Activated CD4-positive, alpha-beta memory T cell treated with anti-CD3 and anti-CD28 coated beads, Interleukin-2, amount 10 ng/mL, durations not matched to agents 7 days and 5 days (primary cell): ENCODE measurements around the gene BRMS1. TPM values are rescaled to one million over a fixed set of nuclear protein-coding genes. Genes with fewer than 3 reads are reported as not detected.
A peak's percentile ranks its signal among the peaks of the same experiment; 100 is the strongest.

ENCODE experiments used
- CTCF ChIA-PET: fragments of 350-600 bp; sonication (Branson Sonifier 250); formaldehyde crosslinking; loops from one replicate; lab custom pipeline; 2021; ENCODE audit warnings: antibody characterized with exemption, inconsistent platforms; lab: Charles Lee
- POLR2A ChIA-PET: fragments of 350-600 bp; sonication (Branson Sonifier 250); formaldehyde crosslinking; loops from one replicate; lab custom pipeline; 2021; ENCODE audit warnings: antibody characterized with exemption; lab: Charles Lee
- DNase-seq: peaks from one replicate; pipeline ENCODE4 v3.0.0-alpha.2; 2020
- H3K27ac Mint-ChIP-seq: one replicate; pipeline ENCODE4 v1.8.0; 2021; ENCODE audit warnings: mild to moderate bottlenecking, mixed read lengths
- H3K27me3 Mint-ChIP-seq: one replicate; pipeline ENCODE4 v1.8.0; 2021; ENCODE audit warnings: mixed read lengths
- H3K36me3 Mint-ChIP-seq: one replicate; pipeline ENCODE4 v1.8.0; 2021; ENCODE audit warnings: low read depth, mixed read lengths
- H3K4me1 Mint-ChIP-seq: one replicate; pipeline ENCODE4 v1.8.0; 2021; ENCODE audit warnings: mixed read lengths
- H3K4me3 Mint-ChIP-seq: one replicate; pipeline ENCODE4 v1.8.0; 2021; ENCODE audit warnings: mild to moderate bottlenecking, mixed read lengths
- H3K9me3 Mint-ChIP-seq: one replicate; pipeline ENCODE4 v1.8.0; 2021; ENCODE audit warnings: mixed read lengths
- total RNA-seq, 2 experiments: library from RNA; stranded (reverse); gene quantifications; one replicate each; pipeline ENCODE4 v1.2.3, GENCODE V29; 2021

Gene BRMS1
- total RNA-seq, 2 experiments from 2014 or later = 39.7 to 40.4 TPM

DNA sequence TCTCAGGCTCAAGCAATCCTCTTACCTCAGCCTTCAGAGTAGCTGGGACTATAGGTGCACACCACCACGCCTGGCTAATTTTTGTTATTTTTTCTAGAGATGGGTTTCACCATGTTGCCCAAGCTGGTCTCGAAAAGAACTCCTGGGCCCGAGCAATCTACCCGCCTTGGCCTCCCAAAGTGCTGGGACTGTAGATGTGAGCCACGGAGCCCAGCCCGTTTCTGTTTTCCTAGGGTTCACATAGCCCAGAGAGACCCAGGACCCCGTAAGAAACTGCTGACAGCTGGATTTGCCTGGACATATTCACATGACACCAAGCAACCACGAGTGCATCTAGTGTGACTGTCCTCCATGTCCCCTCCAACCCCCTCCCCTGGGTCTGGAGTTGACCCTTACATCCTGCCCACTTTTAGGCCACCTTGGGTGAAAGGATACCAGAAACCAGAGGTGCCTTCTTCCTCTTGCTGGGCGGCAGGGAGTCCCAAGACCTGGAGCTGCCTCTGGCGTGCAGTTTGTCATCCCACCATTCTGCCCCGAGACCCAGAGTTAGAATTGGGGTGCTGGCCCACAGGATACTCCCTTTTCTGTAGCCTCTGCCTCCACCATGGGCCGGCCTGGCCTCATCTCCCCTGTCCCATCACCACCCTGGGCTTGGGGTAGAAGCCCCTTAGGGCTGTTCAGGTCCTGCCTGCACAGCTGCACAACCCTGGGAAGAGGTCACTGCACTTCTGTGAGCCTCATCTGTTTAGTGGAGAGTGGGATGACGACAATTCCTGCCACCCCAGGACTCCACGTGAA is 5.0 kb downstream of the BRMS1 start:
- H3K27ac Mint-ChIP-seq = no peak overlapping the region
- peaks cover 4% of the 10 kb centered on the region for H3K27me3 Mint-ChIP-seq
- CTCF ChIA-PET = interaction anchor here (0.9 kb wide), 1 partner anchor 28 kb away, joined by 4 read pairs; no protein-coding TSS in a partner anchor
- DNase-seq = no peak
- H3K36me3 Mint-ChIP-seq = peaks cover 40% of the 10 kb centered on the region
- H3K4me1 Mint-ChIP-seq = peaks cover 49% of the 10 kb centered on the region
- no peaks in the 10 kb centered on the region for H3K9me3 Mint-ChIP-seq
- POLR2A ChIA-PET = interaction anchor here (1.7 kb wide), 1 partner anchor 27 kb away, joined by 4 read pairs; no protein-coding TSS in a partner anchor
- H3K4me3 Mint-ChIP-seq = no peak overlapping the region

DNA sequence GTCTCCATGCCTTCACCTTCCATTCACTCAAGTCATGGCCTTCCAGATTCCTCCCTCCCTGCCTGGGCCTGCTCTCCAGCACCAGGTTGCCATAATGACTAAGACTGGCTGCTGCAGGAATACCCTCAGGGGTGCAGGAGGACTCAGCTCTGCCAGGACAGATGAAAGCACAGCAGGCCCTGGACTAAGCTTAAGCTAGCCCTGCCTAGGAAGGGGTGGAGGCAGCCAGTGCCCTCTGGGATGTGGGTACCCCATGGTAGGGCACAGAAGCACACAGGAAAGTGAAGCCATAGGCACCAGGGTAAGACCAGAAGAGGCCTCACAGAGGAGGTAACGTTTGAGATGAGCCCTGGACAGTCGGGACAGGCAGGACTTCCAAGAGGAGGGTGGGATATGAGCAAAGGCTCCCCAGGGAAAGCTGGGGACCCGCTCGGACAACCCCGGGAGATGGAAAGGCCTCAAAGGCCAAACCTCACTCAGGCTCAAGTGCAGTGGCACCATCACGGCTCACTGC is 5.7 kb downstream of the BRMS1 start:
- Mint-ChIP-seq H3K9me3 (no peaks in the 10 kb centered on the region), H3K36me3 (peaks cover 40% of the 10 kb centered on the region), H3K27ac (no peak overlapping the region), H3K27me3 (peaks cover 4% of the 10 kb centered on the region), H3K4me3 (no peak overlapping the region), H3K4me1 (peaks cover 44% of the 10 kb centered on the region)
- CTCF ChIA-PET = interaction anchor here (0.9 kb wide), 1 partner anchor 27 kb away, joined by 4 read pairs; no protein-coding TSS in a partner anchor
- no peak for DNase-seq
- POLR2A ChIA-PET = no interaction called here

DNA sequence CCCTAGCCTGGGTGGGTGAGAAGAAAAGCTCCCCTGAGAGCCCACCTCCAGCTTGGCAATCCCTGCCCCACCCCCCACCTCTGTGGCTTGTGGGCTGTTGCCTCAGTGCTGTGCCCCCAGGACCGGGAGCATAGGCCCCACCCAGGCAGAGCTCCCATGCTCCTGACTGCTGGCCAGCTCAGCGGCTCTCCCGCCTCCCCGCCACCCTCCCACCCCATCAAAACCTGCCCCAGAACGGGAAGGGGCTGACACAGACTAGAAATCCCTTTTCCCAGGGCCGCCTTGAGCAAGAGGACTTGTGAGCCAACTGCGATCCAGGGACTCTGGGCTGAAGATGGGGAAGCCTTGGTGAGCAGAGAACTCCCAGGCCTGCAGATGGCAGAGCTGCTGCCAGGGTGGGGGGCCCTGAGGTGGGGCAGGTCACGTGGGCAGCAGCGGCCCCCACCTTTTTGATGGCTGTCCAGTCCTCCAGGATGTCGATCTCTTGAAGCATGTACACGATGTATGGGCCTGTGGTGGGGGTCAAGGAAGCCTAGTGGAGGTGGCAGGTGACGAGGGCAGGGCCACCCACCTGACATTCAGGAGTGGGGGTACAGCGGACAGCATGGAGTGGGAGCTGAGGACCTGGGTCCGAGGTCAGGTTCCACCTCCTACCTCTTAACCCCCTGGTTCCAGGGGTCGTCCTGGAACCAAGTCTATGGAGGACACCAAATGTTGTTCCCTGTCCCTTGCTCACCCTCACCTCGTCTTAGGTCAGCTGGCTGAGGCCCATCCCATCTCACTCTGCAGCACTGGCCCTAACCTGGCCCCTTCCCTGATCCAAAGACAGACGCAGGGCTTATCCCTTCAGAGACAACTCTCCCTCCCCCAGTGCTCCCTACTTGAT is 6.4 kb downstream of the BRMS1 start:
- Mint-ChIP-seq H3K4me3 (no peak overlapping the region), H3K27ac (no peak overlapping the region), H3K36me3 (peaks cover 40% of the 10 kb centered on the region), H3K4me1 (peaks cover 37% of the 10 kb centered on the region), H3K9me3 (no peaks in the 10 kb centered on the region), H3K27me3 (peaks cover 4% of the 10 kb centered on the region)
- ChIA-PET POLR2A (interaction anchor here (1.4 kb wide), 1 partner anchor 27 kb away, joined by 3 read pairs; no protein-coding TSS in a partner anchor), CTCF (interaction anchor here (0.5 to 1.2 kb wide), 2 partner anchors 13 to 27 kb away, joined by 3 to 5 read pairs; no protein-coding TSS in a partner anchor)
- no peak for DNase-seq

DNA sequence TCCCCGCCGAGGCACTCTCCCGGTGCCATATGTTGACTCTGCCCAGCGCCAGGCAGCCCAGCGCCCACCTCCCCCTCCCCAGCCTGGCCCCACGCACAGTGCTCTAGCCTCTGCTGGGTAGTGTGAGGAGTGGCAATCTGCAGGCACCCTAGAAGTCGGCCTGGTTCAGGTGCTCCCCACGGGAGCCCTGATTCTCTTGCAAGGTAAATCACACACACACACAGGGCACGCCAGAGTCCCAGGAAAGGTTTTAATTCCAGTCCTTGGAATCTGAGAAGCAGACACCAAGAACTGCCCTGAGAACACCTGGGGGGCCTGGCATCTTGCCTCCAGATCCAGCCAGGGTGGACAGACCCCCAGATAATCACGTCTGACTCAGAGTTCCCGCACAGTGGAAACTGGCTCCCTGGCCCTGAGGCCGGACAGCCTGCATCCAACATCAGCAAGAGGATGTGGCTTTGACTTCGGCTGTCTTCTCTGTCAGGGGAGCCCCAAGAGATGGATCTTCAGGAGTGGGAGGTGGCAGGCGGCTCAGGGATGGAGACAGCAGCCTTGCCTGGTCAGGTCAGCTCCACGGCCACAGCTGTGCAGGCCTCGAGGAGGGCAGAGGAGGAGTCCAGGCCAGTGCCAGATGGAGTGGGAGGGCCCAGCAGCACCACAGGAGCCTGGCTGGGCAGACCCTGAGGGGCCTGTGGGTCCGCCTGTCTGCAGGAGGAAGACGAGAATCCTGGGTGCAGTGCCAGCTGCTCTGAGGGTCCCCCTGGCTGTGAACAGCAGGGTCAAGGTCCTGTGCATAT is 7.6 kb downstream of the BRMS1 start:
- CTCF ChIA-PET = interaction anchor here (1.2 kb wide), 1 partner anchor 26 kb away, joined by 5 read pairs; no protein-coding TSS in a partner anchor
- Mint-ChIP-seq H3K27ac (no peak overlapping the region), H3K36me3 (peaks cover 32% of the 10 kb centered on the region), H3K4me1 (peaks cover 28% of the 10 kb centered on the region), H3K4me3 (no peak overlapping the region), H3K27me3 (peaks cover 4% of the 10 kb centered on the region), H3K9me3 (no peaks in the 10 kb centered on the region)
- DNase-seq = no peak
- POLR2A ChIA-PET = interaction anchor here (1.0 to 3.8 kb wide), 3 partner anchors 25 to 47 kb away, joined by 3 to 19 read pairs (median 3); no protein-coding TSS in a partner anchor

DNA sequence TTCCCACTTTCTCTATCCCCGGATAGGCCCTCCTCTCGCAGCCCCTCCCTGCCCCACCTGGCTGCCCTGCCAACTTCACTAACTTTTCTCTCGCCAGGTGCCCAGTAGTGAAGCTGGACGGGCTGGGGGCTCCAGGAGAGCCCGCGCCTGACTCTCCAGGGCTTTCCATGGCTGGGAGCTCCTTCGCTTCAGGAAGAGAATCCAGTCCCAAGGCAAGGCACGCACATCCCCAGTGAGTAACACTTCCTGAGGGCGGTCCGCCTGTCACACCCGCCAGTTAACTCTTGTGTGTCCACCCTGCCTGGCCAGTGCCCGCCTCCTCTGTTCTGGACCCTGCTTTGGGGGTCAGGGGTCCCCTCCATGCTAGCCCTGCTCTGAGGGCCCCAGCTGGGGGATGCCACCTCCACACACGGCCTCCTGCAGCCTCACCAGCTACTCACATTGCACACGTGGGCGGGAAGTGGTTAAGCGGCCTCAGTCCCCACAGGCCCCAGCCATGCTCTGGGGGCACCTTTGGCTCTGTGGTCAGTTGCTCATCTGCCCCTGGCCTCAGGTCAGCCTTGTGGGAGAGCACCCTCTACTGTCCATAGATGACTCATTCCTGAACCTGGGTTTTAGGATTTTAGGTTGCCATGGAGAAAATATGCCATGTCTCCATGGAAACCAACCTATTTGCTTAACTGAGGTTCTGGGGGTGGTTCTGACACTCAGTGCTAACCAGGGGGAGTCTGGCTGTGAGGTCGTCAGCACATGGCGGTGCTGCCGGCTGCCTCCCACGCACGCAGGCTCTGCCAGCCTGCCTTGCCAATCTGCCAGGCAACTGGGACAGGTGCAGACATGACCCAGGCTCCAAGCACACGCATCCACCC is 8.4 kb downstream of the BRMS1 start, which contains the start of gene RIN1:
TSS of gene RIN1 (minus strand) at position 201 of the 869 bp plus-strand sequence. CDS start at position 169, 32 bp downstream.
- peak within 1 kb of the TSS; percentile 21 for H3K27ac Mint-ChIP-seq
- DNase-seq = peak; percentile 70
- CTCF ChIA-PET = interaction anchor here (0.6 to 2.2 kb wide), 3 partner anchors 24 to 84 kb away, joined by 3 to 23 read pairs (median 4); no protein-coding TSS in a partner anchor
- H3K4me3 Mint-ChIP-seq = no peak within 1 kb of the TSS
- H3K4me1 Mint-ChIP-seq = peaks cover 25% of the 10 kb centered on the region
- peaks cover 4% of the 10 kb centered on the region for H3K27me3 Mint-ChIP-seq
- peaks cover 24% of the 10 kb centered on the region for H3K36me3 Mint-ChIP-seq
- POLR2A ChIA-PET = interaction anchor here (0.7 to 3.8 kb wide), 6 partner anchors 7 to 47 kb away, joined by 3 to 19 read pairs (median 4); partner anchors contain the start of genes BRMS1 and SLC29A2
- H3K9me3 Mint-ChIP-seq = no peaks in the 10 kb centered on the region

DNA sequence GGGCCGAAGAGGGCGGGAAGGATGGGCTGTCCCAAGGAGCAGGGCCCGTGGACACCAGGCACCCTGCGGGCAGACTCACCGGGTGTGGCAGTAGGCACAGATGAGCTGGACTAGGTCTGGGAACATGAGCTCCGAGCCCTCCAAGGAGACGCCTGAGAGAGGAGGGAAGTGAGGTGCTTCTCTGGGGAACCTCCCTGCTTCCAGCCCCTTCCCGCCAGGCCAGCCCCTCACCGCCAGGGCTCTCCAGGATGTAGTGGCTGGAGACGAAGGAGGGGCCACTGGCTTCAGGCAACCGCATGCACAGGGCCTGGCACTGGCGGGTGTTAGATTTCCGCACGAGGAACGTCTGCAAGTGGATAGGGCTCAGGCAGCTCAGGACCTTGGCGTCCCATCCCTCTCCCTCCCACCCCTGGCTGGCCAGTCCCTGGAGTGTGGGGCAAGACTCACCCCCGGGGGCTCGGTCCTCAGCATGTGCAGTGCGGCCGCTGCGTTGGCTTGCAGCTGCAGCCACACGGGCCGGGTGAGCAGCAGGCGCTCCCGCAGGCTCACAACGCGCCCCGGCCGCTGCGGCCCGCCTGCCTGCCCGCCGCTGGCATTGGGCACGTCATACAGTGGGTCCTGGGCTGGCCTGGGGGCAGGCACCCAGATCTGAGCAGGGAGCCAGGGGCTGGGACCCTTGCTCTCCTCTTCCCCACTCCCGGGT is 9.2 kb downstream of the BRMS1 start:
- Mint-ChIP-seq H3K27ac (no peak overlapping the region), H3K9me3 (no peaks in the 10 kb centered on the region), H3K27me3 (peaks cover 4% of the 10 kb centered on the region), H3K4me1 (peaks cover 25% of the 10 kb centered on the region), H3K4me3 (no peak overlapping the region), H3K36me3 (peaks cover 16% of the 10 kb centered on the region)
- ChIA-PET POLR2A (interaction anchor here (0.7 to 3.8 kb wide), 7 partner anchors 8 to 47 kb away, joined by 3 to 19 read pairs (median 4); partner anchors contain the start of genes B4GAT1, BRMS1, SLC29A2 and YIF1A), CTCF (interaction anchor here (0.6 to 2.2 kb wide), 6 partner anchors 10 to 313 kb away, joined by 3 to 23 read pairs (median 4); no protein-coding TSS in a partner anchor)
- DNase-seq = no peak

DNA sequence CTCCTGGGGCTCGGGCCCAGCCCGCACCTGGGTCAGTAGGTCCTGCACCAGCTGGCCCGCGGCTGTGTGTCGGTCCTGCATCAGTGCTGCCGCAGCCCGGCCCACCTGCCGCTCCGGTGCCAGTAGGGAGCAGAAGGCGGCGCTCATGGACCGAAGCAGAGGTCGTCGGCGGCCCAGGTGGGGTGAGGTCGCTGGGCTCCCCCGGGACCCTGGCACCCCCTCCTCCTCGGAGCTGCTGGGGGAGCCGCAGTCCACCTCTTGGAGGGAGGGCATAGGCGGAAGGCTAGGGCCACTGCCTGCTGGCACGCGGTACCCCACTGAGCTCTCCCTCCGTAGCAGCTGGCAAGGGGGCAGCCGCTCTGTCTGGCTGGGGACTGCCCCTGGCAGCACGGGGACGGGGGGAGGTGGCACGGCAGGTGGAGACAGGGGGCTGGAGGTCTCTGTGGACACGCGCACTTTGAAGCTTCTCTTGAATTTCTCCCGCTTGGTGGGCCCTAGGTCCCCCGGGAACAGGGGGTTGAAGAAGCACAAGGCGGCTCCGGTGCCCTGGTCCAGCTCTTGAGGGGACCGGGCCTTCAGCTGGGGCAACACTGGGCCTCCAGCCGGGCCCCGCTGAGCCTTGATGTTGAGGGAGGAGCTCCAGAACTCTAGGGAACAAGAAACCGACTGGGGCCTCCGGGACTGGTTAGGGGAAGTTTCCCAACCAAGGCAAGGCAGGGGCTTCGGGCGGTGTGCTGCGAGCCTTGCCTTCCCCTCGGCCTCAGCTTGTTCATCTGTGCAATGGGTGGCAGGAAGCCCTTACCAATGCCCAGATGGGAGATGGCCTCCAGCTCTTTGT is 10.1 kb downstream of the BRMS1 start:
- Mint-ChIP-seq H3K27me3 (peaks cover 4% of the 10 kb centered on the region), H3K36me3 (peaks cover 16% of the 10 kb centered on the region), H3K27ac (no peak overlapping the region), H3K4me1 (peaks cover 25% of the 10 kb centered on the region), H3K4me3 (no peak overlapping the region), H3K9me3 (no peaks in the 10 kb centered on the region)
- ChIA-PET CTCF (interaction anchor here (0.8 to 2.2 kb wide), 5 partner anchors 11 to 313 kb away, joined by 3 to 23 read pairs (median 4); partner anchors contain the start of gene SLC29A2), POLR2A (interaction anchor here (0.7 to 3.8 kb wide), 6 partner anchors 9 to 46 kb away, joined by 3 to 19 read pairs (median 4); partner anchors contain the start of genes B4GAT1, BRMS1, SLC29A2 and YIF1A)
- no peak for DNase-seq

DNA sequence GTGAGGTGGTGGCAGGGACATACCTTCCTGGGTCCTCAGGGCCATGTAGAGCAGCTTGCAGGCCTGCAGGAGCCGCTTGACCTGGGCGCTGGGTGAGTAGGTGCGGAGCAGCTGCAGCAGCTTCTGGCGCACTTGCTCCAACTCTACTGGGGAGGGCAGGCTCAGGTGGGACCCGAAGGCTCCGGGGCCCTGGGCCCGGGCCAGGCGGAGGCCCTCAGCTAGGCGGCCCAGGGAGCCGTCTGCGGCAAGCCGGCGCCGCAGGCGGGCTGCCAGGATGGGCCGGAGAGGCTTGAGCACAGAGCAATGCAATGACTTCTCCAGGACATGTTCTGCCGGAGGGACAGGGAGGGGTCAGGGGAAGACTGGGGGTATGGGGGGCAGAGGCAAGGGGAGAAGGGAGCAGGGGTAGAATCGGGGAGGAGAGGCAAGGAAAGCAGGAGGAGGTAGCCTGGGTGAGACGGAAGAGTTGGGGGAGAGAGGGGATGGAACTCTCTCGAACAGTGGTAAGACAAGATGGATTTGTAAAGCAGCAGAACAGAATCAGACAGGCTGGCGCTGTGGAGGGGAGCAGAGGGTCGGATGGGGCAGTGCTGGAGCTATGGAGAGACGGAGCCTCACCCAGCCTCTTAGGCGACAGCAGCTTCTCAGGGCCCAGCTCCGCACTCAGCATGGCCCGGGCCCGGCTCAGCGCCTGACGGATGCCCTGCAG is 10.9 kb downstream of the BRMS1 start:
- ChIA-PET POLR2A (interaction anchor here (0.8 to 3.8 kb wide), 4 partner anchors 10 to 45 kb away, joined by 3 to 19 read pairs (median 8); partner anchors contain the start of genes B4GAT1, BRMS1 and YIF1A), CTCF (interaction anchor here (1.0 to 2.2 kb wide), 3 partner anchors 12 to 38 kb away, joined by 3 to 23 read pairs (median 4); partner anchors contain the start of gene SLC29A2)
- peaks cover 14% of the 10 kb centered on the region for H3K36me3 Mint-ChIP-seq
- no peaks in the 10 kb centered on the region for H3K9me3 Mint-ChIP-seq
- peaks cover 4% of the 10 kb centered on the region for H3K27me3 Mint-ChIP-seq
- peaks cover 26% of the 10 kb centered on the region for H3K4me1 Mint-ChIP-seq
- no peak overlapping the region for H3K27ac Mint-ChIP-seq
- DNase-seq = no peak
- H3K4me3 Mint-ChIP-seq = no peak overlapping the region

DNA sequence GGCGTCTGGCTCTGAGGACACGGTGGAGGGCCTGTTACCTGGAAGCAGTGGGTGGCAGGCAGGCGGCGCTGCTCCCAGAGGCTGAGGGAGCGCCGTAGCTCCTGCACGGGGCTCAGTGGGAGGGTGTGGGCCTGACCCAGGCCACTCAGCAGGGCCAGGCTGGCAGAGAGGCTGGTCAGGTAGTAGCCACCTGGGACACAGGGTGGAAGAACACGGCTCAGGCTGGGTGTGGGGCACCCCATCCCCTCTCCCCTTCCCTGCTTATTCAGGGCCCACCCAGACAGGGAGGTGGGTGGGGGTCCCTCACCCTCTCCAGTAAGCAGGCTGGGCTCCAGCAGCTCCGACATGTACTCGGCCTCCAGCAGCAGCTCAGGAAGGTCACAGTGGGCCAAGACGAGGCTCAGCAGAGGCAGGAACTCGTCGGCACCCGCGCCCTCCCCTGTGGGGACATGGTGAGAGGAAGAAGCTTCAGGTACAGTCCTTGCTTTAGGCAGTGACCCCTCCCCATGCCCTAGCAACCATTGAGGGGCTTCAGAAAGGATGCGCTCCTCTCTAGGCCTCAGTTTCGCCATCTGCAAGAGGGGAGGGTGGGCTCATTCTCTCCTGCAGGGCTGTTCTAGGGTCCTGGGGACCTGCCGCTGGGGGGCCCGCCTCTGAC is 11.6 kb downstream of the BRMS1 start:
- POLR2A ChIA-PET = interaction anchor here (3.5 to 3.8 kb wide), 2 partner anchors 12 to 21 kb away, joined by 13 to 19 read pairs; partner anchors contain the start of gene BRMS1

More for the DNA sequence above, 11.6 kb downstream of the BRMS1 start:
- Mint-ChIP-seq H3K4me3 (no peak overlapping the region), H3K27me3 (peaks cover 4% of the 10 kb centered on the region), H3K9me3 (no peaks in the 10 kb centered on the region), H3K27ac (no peak overlapping the region), H3K4me1 (peaks cover 26% of the 10 kb centered on the region), H3K36me3 (peaks cover 8% of the 10 kb centered on the region)
- DNase-seq = no peak
- CTCF ChIA-PET = interaction anchor here (4.9 kb wide), 1 partner anchor 21 kb away, joined by 73 read pairs; no protein-coding TSS in a partner anchor
